ENCODE measurements around the gene EVI5.

DNA sequence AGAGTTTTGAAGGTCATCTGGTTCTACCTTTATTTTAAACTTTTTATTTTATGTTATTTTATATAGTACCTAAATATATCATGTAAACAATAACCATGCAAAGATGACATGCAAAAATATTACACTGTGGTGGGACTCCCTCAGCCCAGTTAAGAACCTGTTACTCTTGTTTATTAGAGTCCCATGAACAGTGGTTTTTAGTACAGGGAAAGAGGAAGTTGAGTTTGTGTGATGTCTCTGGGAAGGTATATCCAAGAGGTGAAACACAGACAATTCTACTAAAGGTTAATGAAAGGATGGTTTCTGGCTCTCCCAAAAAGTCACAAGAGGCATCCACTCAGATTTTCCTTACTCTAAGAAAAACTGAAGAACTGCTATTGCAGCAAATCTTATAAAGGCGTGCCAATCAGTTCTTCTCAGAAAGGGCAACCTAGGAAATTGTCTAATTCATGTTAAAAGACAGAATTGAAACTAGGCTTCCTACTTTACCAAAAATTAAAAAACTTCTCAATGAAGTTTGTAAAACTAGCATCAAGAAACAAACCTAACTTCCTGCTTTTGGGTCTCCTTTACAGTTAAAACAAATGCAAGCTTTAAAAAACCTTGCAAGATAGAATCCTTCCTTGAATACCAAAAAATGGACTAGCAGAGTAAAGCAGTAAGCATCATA is 318.1 kb downstream of the EVI5 start:
- no peak for TF ChIP-seq CTCF (IDR thresholded peaks at IDR 0.05)
- no peak for TF ChIP-seq EP300 (IDR thresholded peaks at IDR 0.05)
- TF ChIP-seq POLR2AphosphoS5 (IDR thresholded peaks at IDR 0.05) = no peak
- no peak for TF ChIP-seq POLR2A (IDR thresholded peaks at IDR 0.05)

Measured in gastroesophageal sphincter (tissue), 3 donors.